ENCODE measurements around the gene IL37. TPM values are rescaled to one million over a fixed set of nuclear protein-coding genes. Genes with fewer than 3 reads are reported as not detected.

The IL37 gene, protein sequence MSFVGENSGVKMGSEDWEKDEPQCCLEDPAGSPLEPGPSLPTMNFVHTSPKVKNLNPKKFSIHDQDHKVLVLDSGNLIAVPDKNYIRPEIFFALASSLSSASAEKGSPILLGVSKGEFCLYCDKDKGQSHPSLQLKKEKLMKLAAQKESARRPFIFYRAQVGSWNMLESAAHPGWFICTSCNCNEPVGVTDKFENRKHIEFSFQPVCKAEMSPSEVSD
- not detected for polyA plus RNA-seq (2013, experiment 1 of 2)
- not detected for polyA plus RNA-seq (2013, experiment 2 of 2)

DNA sequence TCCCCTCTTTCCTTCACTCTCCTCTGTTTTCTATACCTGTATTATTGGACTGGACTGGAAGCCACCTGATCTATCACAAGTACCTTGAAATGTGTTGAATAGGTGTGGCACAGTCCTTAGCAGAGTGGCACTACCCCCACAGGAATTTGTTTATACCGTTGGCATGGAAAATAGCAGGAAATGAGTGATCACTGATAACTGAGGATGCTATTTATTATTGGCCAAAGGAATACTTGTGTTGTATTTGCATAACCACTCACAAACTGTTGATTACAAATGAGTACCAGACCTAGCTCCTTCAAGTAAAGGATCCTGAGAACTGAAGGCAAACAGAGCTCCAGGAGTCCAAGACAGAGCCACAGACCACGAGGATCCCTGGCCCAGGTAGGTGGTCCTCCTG lies at the start of gene IL37:
IL37 (plus strand) TSS at position 301 of the 400 bp plus-strand sequence. CDS start 1,848 bp downstream, outside the sequence.
- no peak within 1 kb of the TSS for H3K4me3 ChIP-seq (ENCODE audit: low read length)
- H3K9ac ChIP-seq (ENCODE audit: low read depth, low read length) = no peak within 1 kb of the TSS
- H3K9me3 ChIP-seq (ENCODE audit: insufficient read depth, low read depth, low read length) = no peaks in the 10 kb centered on the region
- WGBS = 39% methylated on average over 2 of the region's 2 CpGs
- no peak within 1 kb of the TSS for H3K27ac ChIP-seq (ENCODE audit: low read depth, low read length)
- no peaks in the 10 kb centered on the region for H3K36me3 ChIP-seq (ENCODE audit: insufficient read depth, low read length)
- H3K27me3 ChIP-seq (ENCODE audit: insufficient read depth, low read length) = no peaks in the 10 kb centered on the region
- H3K4me1 ChIP-seq (ENCODE audit: insufficient read depth, low read length) = no peaks in the 10 kb centered on the region

DNA sequence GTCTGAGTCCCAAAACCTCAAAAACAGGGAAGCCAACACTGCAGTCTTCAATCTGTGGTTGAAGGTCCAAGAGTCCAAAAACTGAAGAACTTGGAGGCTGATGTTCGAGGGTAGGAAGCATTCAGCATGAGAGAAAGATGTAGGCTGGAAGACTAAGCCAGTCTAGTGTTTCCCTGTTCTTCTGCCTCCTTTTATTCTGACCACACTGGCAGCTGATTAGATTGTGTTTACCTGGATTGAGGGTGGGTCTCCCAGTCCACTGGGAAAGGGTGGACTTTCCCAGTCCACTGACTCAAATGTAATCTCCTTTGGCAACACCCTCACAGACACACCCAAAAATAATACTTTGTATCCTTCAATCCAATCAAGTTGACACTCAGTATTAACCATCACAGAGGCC lies 46.9 kb upstream of the IL37 start:
- 92% methylated on average over 1 of the region's 1 CpG for WGBS
- H3K27me3 ChIP-seq (ENCODE audit: insufficient read depth, low read length) = no peaks in the 10 kb centered on the region
- H3K9me3 ChIP-seq (ENCODE audit: insufficient read depth, low read depth, low read length) = peaks cover 74% of the 10 kb centered on the region
- H3K4me3 ChIP-seq (ENCODE audit: low read length) = no peak overlapping the region
- H3K27ac ChIP-seq (ENCODE audit: low read depth, low read length) = no peak overlapping the region
- H3K4me1 ChIP-seq (ENCODE audit: insufficient read depth, low read length) = no peaks in the 10 kb centered on the region
- no peak overlapping the region for H3K9ac ChIP-seq (ENCODE audit: low read depth, low read length)
- no peaks in the 10 kb centered on the region for H3K36me3 ChIP-seq (ENCODE audit: insufficient read depth, low read length)

DNA sequence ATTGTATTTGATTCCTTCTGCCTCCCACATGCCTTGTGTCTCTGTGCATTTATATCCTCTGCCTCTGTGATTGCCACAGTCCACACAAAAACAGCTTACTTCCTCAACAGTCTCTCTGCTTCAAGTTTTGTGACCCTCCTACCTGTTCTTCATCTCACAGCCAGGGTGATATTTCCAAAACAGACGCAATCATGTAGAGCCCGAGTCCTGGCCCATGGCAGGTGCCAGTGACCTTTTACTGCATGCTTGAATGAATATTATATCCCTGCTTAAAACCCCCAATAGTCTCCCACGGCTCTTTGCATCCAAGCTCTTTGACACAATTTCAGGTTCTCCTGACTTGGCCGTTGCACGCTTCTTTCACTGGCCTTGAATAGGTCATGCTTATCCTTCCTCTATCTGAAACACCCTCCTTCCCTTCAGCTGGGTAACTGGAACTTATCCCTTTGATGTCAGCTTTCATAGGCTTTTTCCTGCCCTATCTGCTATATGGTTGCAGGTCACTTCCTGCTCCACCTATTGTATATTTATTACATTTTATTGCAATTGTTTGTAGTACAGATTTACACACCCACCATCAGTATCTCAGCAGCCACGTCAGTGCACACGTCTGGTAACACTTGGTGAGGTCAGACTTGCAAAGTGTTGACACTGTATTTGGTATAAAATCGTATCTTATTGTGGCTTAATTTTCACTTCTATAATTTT lies 44.7 kb upstream of the IL37 start:
- no peaks in the 10 kb centered on the region for H3K27me3 ChIP-seq (ENCODE audit: insufficient read depth, low read length)
- peaks cover 8% of the 10 kb centered on the region for H3K4me1 ChIP-seq (ENCODE audit: insufficient read depth, low read length)
- H3K4me3 ChIP-seq (ENCODE audit: low read length) = no peak overlapping the region
- WGBS = 92% methylated on average over 8 of the region's 8 CpGs
- peaks cover 57% of the 10 kb centered on the region for H3K9me3 ChIP-seq (ENCODE audit: insufficient read depth, low read depth, low read length)
- no peak overlapping the region for H3K27ac ChIP-seq (ENCODE audit: low read depth, low read length)
- H3K9ac ChIP-seq (ENCODE audit: low read depth, low read length) = no peak overlapping the region
- no peaks in the 10 kb centered on the region for H3K36me3 ChIP-seq (ENCODE audit: insufficient read depth, low read length)

DNA sequence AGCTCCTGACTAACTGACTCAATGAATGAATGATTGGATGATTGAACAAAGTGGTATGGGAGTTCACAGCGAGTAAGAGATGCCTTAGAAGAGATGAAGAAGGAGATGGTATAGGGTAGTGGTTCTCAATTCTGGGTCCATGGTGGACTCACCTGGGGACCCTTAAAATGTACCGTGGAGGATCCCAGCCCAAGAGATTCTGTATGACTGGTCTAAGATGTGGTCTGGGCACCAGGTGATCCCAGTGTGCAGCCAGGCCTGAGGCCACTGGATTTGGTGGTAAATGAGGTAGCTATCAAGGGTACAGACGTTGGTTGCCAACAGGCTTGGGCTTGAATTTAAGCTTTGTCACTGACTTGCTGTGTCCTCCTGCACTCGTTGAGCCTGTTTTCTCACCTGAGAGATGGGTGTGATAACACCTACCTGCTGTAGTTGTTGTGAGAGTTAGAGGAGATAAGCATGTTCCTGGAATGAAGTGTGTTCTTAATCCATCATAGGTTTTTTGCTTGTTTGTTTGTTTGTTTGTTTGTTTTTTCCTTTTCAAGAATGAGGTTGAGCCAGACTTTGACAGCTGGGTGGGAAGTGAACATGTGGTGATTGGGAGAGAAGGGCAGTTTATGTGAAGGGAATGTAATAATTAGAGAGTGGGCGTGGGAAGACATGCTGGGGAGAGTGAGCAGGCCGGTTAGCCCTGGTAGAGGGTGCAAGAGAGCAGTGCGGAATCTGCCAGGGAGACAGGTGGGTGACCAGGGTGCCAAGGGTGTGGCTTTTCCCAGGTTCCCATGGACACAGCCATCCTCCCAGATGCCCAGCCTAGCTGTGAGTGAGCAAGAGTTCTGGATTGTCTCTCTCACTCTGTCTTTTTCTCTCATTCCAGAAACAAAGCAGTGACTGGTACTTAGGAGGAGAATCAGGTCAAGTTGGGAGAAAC lies 43.0 kb upstream of the IL37 start:
- Histone ChIP-seq H3K27me3 (ENCODE audit: insufficient read depth, low read length) (no peaks in the 10 kb centered on the region), H3K36me3 (ENCODE audit: insufficient read depth, low read length) (no peaks in the 10 kb centered on the region), H3K27ac (ENCODE audit: low read depth, low read length) (no peak overlapping the region), H3K4me3 (ENCODE audit: low read length) (no peak overlapping the region), H3K9ac (ENCODE audit: low read depth, low read length) (no peak overlapping the region), H3K4me1 (ENCODE audit: insufficient read depth, low read length) (peaks cover 8% of the 10 kb centered on the region), H3K9me3 (ENCODE audit: insufficient read depth, low read depth, low read length) (peaks cover 42% of the 10 kb centered on the region)
- 91% methylated on average over 7 of the region's 7 CpGs for WGBS

DNA sequence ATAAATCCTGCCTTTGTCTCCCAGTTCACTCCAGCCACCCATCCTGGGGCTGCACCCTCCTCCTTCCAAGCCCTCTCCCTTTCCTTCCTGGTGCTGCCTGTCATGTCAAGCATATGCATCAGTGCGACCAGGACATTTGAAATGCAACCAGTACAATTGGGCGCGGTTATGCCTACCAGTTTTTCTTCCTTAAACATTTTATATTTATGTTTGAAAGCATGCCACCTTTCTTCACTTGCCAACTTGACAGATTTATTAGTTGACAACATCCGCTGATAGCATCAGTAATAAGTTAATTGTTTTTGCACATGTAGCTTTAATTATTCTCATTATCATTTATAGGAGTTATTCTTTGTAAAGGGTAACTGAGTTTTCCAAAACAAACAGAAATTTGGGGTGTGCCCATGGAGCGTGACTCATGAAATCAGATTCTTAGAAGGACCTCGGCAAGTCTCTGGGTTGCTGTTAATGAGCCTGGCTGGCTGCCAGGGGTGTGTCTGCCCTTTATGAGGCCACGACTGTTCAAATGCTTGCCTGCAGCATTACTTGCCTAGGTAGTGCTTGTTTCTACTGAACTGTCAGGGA lies 41.6 kb upstream of the IL37 start:
- H3K4me1 ChIP-seq (ENCODE audit: insufficient read depth, low read length) = peaks cover 8% of the 10 kb centered on the region
- no peak overlapping the region for H3K9ac ChIP-seq (ENCODE audit: low read depth, low read length)
- peaks cover 30% of the 10 kb centered on the region for H3K9me3 ChIP-seq (ENCODE audit: insufficient read depth, low read depth, low read length)
- no peak overlapping the region for H3K27ac ChIP-seq (ENCODE audit: low read depth, low read length)
- no peaks in the 10 kb centered on the region for H3K36me3 ChIP-seq (ENCODE audit: insufficient read depth, low read length)
- H3K4me3 ChIP-seq (ENCODE audit: low read length) = no peak overlapping the region
- no peaks in the 10 kb centered on the region for H3K27me3 ChIP-seq (ENCODE audit: insufficient read depth, low read length)
- 69% methylated on average over 6 of the region's 7 CpGs for WGBS

DNA sequence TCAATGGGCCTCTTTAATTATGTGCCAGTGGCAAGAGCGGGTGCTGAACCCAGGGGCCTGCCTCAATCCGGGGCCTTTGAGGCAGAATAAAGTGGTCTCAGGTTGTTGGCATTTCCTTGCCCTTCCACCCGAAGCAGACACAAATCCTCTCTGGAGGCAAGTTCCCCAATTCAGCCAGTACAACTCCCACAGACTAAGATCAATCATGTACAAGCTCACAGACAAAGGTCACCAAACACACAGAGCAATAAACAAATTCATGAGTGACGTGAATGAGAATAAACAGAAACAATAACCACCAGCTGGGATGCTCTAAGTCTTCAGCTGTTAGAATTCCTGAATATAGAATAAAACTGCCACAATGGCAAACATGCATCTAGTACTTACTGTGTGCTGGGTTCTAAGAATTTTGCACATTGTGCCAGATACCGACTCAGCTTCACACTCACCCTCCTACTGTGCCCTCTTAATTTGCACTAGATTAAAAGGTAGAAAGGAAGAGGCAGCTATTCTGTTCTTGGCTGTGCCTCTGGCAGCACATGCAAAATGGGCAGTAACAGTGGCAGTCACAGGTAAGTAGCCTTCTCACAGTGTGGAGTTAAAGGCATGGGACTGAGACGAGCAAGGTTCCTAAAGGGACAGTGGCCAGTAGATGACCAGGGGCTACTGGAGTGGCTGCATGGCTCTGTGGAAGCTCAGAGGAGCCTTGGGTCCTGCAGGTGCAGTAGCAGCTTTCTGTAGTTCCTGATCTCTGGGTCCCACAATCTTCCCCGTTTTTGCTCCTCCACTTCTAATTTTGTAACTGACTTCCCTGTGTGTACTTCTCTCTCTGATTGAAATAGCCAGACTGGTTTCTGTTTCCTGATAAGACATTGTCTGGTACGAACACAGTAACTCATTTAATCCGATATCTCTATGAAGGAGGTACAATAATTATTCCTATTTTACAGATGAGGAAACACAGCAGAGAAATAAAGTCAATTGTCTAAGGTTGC lies 39.8 kb upstream of the IL37 start:
- H3K36me3 ChIP-seq (ENCODE audit: insufficient read depth, low read length) = no peaks in the 10 kb centered on the region
- peaks cover 12% of the 10 kb centered on the region for H3K9me3 ChIP-seq (ENCODE audit: insufficient read depth, low read depth, low read length)
- WGBS = 74% methylated on average over 7 of the region's 9 CpGs
- no peak overlapping the region for H3K27ac ChIP-seq (ENCODE audit: low read depth, low read length)
- H3K4me1 ChIP-seq (ENCODE audit: insufficient read depth, low read length) = peaks cover 8% of the 10 kb centered on the region
- no peaks in the 10 kb centered on the region for H3K27me3 ChIP-seq (ENCODE audit: insufficient read depth, low read length)
- no peak overlapping the region for H3K9ac ChIP-seq (ENCODE audit: low read depth, low read length)
- H3K4me3 ChIP-seq (ENCODE audit: low read length) = no peak overlapping the region

DNA sequence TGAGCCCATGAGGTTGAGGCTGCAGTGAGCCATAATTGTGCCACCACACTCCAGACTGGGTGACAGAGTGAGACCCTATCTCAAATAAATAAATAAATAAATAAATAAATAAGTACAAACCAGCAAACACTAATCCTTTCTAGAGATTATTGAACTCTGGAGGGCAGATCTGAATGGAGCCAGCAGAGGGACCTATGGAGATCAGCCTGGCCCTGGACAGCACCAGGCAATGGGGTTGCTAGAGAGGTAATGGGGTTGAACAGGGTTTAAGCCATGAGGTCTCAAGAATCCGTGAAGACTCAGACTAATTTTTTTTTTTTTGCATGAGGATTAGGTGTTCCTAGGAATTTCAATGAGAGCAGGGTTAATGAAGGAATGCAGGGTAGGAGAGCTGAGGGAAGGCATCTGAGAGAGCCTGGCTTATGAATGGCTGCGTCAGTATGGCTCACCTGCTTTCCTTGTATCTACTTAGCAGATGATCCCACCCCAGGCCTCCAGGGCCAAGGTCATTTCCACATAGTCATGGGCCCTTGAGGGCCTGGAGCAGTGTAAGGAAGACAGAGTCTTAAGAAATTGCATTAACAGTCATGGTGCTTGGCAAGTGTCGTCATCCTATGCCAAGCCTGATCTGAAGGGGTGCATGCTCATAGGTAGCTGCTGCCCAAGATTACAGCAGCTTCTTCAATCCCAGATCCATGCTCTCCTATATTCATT lies 34.6 kb upstream of the IL37 start:
- H3K27me3 ChIP-seq (ENCODE audit: insufficient read depth, low read length) = no peaks in the 10 kb centered on the region

DNA sequence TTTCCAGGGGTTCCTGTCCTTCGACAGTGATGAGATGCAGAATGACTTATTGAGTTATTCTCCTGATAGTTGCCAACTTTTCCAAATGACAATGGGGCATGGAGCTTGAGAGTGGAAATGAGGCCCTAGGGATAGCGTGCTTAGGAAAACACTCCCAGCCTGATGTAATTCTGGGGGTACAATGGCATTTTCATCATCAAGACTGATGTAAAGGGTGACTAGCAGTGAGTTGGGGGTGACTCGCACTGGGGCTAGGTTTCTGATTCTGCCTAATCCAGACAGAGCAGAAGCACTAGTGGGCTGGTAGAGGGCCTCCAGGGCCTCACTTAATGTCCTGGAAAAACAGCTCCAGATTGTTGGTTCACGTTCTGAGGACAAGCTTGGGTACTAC lies 34.0 kb upstream of the IL37 start:
- no peak overlapping the region for H3K4me3 ChIP-seq (ENCODE audit: low read length)
- H3K9me3 ChIP-seq (ENCODE audit: insufficient read depth, low read depth, low read length) = no peaks in the 10 kb centered on the region
- H3K4me1 ChIP-seq (ENCODE audit: insufficient read depth, low read length) = no peaks in the 10 kb centered on the region; the same call in 1 of the 2 replicates
- no peaks in the 10 kb centered on the region for H3K27me3 ChIP-seq (ENCODE audit: insufficient read depth, low read length)
- 91% methylated on average over 4 of the region's 4 CpGs for WGBS
- no peak overlapping the region for H3K27ac ChIP-seq (ENCODE audit: low read depth, low read length)
- H3K36me3 ChIP-seq (ENCODE audit: insufficient read depth, low read length) = no peaks in the 10 kb centered on the region
- H3K9ac ChIP-seq (ENCODE audit: low read depth, low read length) = no peak overlapping the region

More for the DNA sequence above, 34.6 kb upstream of the IL37 start:
- 93% methylated on average over 3 of the region's 3 CpGs for WGBS
- Histone ChIP-seq H3K4me3 (ENCODE audit: low read length) (no peak overlapping the region), H3K4me1 (ENCODE audit: insufficient read depth, low read length) (no peaks in the 10 kb centered on the region; the same call in 1 of the 2 replicates), H3K9me3 (ENCODE audit: insufficient read depth, low read depth, low read length) (no peaks in the 10 kb centered on the region), H3K9ac (ENCODE audit: low read depth, low read length) (no peak overlapping the region), H3K27ac (ENCODE audit: low read depth, low read length) (no peak overlapping the region), H3K36me3 (ENCODE audit: insufficient read depth, low read length) (no peaks in the 10 kb centered on the region)

DNA sequence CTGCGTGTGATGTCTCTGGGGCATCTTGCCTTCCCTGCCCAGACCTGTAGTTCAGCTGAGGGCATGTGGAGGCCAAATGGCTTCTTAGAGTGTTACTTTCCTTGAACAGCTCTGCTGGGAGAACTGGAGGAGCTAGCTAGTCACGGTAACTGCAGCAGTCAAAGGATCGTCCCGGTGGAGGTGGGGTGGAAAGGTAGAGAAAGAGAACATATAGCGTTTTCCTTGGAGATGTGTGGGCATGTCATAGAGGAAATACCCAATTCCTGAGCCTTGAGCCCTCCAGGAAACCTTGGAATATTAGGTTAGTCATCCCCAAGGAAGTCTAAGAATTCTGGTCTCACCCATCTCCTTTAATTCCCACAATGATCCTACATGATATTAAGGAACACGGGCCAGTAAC lies 33.5 kb upstream of the IL37 start:
- Histone ChIP-seq H3K9ac (ENCODE audit: low read depth, low read length) (no peak overlapping the region), H3K4me3 (ENCODE audit: low read length) (no peak overlapping the region), H3K4me1 (ENCODE audit: insufficient read depth, low read length) (no peaks in the 10 kb centered on the region; the same call in 1 of the 2 replicates), H3K27me3 (ENCODE audit: insufficient read depth, low read length) (no peaks in the 10 kb centered on the region), H3K36me3 (ENCODE audit: insufficient read depth, low read length) (no peaks in the 10 kb centered on the region), H3K27ac (ENCODE audit: low read depth, low read length) (no peak overlapping the region), H3K9me3 (ENCODE audit: insufficient read depth, low read depth, low read length) (no peaks in the 10 kb centered on the region)
- WGBS = 94% methylated on average over 5 of the region's 6 CpGs
